Choroid plexus epithelial cell (primary cell): Measurements from ENCODE around the gene CCDC186.

Experiments
- DNase-seq: peaks from one replicate; pipeline ENCODE4 v3.0.0-alpha.2; 2010; ENCODE audit warnings: low read depth
- H3K4me3 ChIP-seq: 2 replicates; pipeline ENCODE4 v1.5.1; 2011; ENCODE audit warnings: low read depth, mild to moderate bottlenecking, control low read depth, low read length, moderate library complexity
- TF ChIP-seq, protein P1 (sequence below): conservative IDR thresholded peaks from 2 replicates; pipeline ENCODE4 v1.5.1; 2011; ENCODE audit warnings: low read depth, mild to moderate bottlenecking, control low read depth, inconsistent platforms, low read length, moderate library complexity

Gene CCDC186

DNA sequence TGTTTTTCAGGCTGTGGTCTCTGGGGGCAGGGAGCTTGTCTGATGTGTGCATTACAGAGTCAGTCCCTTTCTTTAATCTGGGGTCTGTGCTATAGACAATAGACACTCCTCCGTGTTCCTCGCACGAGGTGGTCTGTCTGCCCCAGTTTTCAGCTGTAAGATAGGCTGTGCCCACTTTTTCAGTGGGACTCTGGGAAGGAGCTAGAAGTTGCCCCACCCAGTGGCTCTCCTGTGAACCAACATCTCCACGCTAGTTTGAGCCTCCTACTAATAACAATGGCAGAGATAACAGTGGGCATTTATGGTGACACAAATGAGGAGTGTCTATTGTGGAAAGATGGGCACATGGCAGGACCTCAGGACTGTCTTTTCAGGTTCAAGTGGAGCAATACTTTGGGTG, 86.3 kb downstream of the CCDC186 start:
- no peak for DNase-seq
- TF ChIP-seq, protein P1, sequence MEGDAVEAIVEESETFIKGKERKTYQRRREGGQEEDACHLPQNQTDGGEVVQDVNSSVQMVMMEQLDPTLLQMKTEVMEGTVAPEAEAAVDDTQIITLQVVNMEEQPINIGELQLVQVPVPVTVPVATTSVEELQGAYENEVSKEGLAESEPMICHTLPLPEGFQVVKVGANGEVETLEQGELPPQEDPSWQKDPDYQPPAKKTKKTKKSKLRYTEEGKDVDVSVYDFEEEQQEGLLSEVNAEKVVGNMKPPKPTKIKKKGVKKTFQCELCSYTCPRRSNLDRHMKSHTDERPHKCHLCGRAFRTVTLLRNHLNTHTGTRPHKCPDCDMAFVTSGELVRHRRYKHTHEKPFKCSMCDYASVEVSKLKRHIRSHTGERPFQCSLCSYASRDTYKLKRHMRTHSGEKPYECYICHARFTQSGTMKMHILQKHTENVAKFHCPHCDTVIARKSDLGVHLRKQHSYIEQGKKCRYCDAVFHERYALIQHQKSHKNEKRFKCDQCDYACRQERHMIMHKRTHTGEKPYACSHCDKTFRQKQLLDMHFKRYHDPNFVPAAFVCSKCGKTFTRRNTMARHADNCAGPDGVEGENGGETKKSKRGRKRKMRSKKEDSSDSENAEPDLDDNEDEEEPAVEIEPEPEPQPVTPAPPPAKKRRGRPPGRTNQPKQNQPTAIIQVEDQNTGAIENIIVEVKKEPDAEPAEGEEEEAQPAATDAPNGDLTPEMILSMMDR, result peak; percentile 29
- no peak overlapping the region for H3K4me3 ChIP-seq

DNA sequence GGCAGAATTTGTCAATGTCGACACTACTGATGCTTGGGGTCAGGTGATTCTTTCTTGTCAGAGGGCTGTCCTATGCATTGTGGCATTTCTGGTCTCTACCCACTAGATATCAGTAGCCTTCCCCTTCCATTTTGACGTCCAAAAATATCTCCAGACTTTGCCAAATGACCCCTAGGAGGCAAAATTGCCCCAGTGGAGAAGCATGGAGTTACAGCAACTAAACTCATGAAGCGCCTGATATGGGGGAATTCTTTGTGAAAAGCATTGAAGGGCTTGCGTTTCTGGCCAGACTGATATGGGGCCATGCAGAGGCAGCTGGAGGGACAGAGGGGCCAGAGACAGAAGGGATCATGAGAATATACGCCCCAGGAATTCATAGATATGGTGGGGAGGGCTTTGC, 86.7 kb downstream of the CCDC186 start:
- no peak overlapping the region for H3K4me3 ChIP-seq
- DNase-seq, result no peak
- TF ChIP-seq, protein P1, result peak; percentile 17

DNA sequence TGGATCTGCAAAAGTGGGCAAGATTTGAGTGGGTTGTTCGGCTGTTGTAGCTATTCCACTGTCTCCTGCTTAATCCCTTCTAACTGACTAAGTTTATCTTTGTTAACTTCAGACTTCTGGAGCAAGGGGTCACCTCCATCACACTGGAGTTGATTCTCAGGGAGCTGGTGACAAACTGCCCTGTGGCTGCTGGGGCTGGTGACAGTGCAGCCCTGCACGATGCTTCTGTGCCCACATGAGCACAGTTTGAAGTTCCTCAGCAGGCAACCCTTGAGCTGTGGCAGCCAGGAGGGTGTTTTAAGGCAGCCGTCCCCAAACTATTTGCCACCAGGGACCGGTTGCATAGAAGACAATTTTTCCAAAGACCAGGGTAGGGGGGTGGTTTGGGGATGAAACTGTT, 89.8 kb downstream of the CCDC186 start:
- no peak overlapping the region for H3K4me3 ChIP-seq
- TF ChIP-seq, protein P1, result no peak
- DNase-seq, result no peak

DNA sequence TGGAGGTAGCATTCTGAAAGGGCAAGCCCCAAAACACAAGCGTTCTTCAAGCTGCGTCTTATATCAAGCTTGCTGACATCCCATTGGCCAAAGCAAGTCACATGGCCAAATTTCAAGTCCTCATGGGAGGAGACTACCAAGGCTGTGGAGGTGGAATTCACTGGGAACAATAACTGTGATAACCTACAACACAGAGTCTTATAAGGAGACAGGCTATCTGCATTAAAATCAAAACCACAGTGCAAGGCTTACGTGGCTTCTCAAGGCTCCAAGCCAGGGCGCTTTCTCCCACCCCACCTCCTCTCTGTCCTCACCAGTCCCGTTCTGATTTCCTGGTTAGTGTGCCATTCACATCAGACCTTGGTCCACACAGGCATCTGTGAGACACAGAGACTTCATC, 91.0 kb downstream of the CCDC186 start:
- TF ChIP-seq, protein P1, result no peak
- DNase-seq, result no peak

DNA sequence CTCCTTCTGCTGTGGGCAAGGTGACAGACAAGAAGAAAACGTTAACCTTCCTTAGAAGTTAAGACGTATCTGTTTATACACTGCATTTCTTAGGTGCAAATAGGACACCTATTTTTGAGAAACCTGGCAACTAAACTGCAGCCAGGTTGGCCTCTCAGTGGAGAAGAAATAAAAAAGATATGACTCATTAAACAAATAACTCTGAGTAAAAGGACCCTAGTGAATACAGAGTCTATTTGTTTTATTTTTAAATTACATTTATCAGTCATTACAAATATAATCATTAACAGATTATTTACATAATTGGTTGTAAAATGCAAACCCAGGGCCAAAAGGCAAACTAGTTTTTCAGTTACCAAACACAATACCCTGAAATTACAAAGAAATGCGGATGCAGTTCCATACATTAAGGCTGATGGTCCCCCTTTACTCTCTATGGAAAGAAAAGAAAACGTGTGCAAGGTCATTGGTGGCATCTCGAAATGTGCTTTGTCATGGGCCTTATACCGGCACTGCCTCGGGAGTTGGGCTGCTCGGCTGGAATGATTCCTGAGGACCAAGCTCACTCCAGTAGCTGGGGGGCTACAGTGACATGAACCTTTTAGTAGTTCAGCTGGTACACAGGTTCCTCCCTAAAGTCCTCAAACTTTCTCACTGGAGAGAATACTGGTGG, 92.0 kb downstream of the CCDC186 start:
- no peak overlapping the region for H3K4me3 ChIP-seq
- TF ChIP-seq, protein P1, result no peak
- no peak for DNase-seq

More for the DNA sequence above, 91.0 kb downstream of the CCDC186 start:
- H3K4me3 ChIP-seq, result no peak overlapping the region

DNA sequence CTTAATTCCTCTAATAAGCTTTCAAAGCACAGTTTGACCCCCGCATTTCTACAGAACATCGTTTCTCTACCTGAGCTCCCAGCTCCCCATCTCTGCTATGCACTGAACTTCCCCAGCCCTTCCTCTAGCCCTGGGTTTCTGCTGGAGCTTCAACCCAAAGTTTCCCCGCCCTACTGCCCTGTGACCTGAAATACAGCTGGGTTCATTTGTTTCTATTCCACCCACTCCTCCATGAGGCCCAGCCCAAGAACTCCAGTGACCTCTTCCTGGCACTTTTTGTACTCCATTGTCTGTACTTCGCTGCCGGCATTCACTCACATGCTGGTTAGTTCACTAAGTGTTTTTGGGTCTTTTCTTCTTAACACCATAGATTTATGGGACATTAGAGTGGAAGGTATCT, 94.6 kb downstream of the CCDC186 start:
- no peak for DNase-seq
- no peak overlapping the region for H3K4me3 ChIP-seq

More for the DNA sequence above, 94.6 kb downstream of the CCDC186 start:
- TF ChIP-seq, protein P1, result no peak
